MM.1S (cell line): ENCODE results near the gene PTPRN2.

Source experiments
- EZH2 ChIP-seq: fragments of 300-600 bp; sonication (generic); optimal IDR thresholded peaks from 2 replicates; pipeline ENCODE3; 2017; ENCODE audit warnings: low read depth, mild to moderate bottlenecking, antibody characterized with exemption, low read length, mixed read lengths
- TF ChIP-seq, protein P1 (sequence below): fragments of 300-600 bp; sonication (generic); IDR thresholded peaks from 2 replicates; pipeline ENCODE4 v1.5.1; 2016; ENCODE audit warnings: antibody characterized with exemption, low read length, mixed read lengths

DNA sequence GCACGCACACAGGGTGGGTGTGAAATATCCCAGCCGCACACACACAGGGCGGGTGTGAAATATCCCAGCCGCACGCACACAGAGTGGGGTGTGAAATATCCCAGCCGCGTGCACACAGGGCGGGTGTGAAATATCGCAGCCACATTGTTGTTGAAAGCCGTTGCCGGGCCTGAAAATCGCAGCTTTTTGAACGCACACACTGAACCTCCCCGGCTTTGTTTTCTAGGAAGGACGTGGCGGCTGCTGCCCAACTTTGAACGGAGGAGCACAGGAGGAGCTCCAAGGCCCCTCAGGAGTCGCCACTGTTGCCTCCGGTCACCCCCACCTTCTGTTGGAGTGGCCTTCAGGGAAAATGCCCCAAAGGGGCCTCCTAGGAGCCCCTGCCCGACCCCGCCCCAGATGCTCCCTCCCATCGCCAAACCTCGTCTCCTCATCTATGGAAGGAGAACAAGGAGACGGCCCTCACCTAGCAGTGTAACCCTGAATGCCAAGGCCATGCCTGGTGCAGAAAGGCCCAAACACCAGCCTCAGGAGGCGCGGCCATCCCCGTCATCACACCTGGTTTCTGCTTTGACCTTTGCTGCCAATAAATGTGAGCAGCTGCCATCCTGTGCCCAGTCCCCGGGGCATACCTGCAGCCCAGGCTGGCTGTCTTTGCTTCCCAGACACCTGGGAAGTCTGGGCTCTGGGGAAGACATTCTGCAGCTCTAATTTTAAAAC lies 318.6 kb downstream of the PTPRN2 start:
- TF ChIP-seq, protein P1, sequence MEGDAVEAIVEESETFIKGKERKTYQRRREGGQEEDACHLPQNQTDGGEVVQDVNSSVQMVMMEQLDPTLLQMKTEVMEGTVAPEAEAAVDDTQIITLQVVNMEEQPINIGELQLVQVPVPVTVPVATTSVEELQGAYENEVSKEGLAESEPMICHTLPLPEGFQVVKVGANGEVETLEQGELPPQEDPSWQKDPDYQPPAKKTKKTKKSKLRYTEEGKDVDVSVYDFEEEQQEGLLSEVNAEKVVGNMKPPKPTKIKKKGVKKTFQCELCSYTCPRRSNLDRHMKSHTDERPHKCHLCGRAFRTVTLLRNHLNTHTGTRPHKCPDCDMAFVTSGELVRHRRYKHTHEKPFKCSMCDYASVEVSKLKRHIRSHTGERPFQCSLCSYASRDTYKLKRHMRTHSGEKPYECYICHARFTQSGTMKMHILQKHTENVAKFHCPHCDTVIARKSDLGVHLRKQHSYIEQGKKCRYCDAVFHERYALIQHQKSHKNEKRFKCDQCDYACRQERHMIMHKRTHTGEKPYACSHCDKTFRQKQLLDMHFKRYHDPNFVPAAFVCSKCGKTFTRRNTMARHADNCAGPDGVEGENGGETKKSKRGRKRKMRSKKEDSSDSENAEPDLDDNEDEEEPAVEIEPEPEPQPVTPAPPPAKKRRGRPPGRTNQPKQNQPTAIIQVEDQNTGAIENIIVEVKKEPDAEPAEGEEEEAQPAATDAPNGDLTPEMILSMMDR: no peak
- no peak for TF ChIP-seq EZH2
